ENCODE results near the gene CPNE2. TPM values are rescaled to one million over a fixed set of nuclear protein-coding genes. Genes with fewer than 3 reads are reported as not detected.
A peak's percentile ranks its signal among the peaks of the same experiment; 100 is the strongest.
"Not testable (repeated sequence)": the region's sequence is repeated elsewhere in the genome, so short reads cannot be mapped to it uniquely, and the experiment has no call there.

CPNE2 gene
- polyA plus RNA-seq, 1 donor from 2014 or later = 2.0 TPM

- no peak overlapping the region for H3K4me3 Mint-ChIP-seq
- H3K36me3 Mint-ChIP-seq = peaks cover 10% of the 10 kb centered on the region
- H3K4me1 Mint-ChIP-seq = peaks cover 0 to 3% (median 1%) of the 10 kb centered on the region in 3 donors
- H3K27me3 Mint-ChIP-seq = no peaks in the 10 kb centered on the region
- H3K9me3 Mint-ChIP-seq = no peaks in the 10 kb centered on the region
- no peak overlapping the region for H3K27ac Mint-ChIP-seq
Observed at GRCh38 chr16:57061084-57061905, 31.1 kb upstream of the CPNE2 start.

GRCh38 chr16:57062329-57062728 lies 30.1 kb upstream of the CPNE2 start:
- Mint-ChIP-seq H3K4me1 (peaks cover 0 to 4% (median 3%) of the 10 kb centered on the region in 3 donors), H3K36me3 (peaks cover 10% of the 10 kb centered on the region), H3K27ac (peak overlapping the region in 1 of 3 donors; percentile 25), H3K27me3 (no peaks in the 10 kb centered on the region), H3K9me3 (no peaks in the 10 kb centered on the region), H3K4me3 (no peak overlapping the region)

- not testable (repeated sequence) for H3K9me3 Mint-ChIP-seq, H3K27ac Mint-ChIP-seq, H3K27me3 Mint-ChIP-seq, H3K4me1 Mint-ChIP-seq, H3K36me3 Mint-ChIP-seq
- peak overlapping the region in 1 of 4 donors; percentile 27 for H3K4me3 Mint-ChIP-seq
Observed at GRCh38 chr16:57063189-57063588, 29.2 kb upstream of the CPNE2 start.

- H3K27ac Mint-ChIP-seq = no peak overlapping the region
- H3K36me3 Mint-ChIP-seq = peaks cover 9% of the 10 kb centered on the region
- H3K4me3 Mint-ChIP-seq = peak overlapping the region in 1 of 4 donors; percentile 57
- no peaks in the 10 kb centered on the region for H3K27me3 Mint-ChIP-seq
- H3K9me3 Mint-ChIP-seq = no peaks in the 10 kb centered on the region
- H3K4me1 Mint-ChIP-seq = peaks cover 0 to 4% (median 3%) of the 10 kb centered on the region in 3 donors
Observed at GRCh38 chr16:57064995-57065394, 27.4 kb upstream of the CPNE2 start.

- peaks cover 9% of the 10 kb centered on the region for H3K36me3 Mint-ChIP-seq
- H3K4me3 Mint-ChIP-seq = no peak overlapping the region
Observed at GRCh38 chr16:57066625-57067024, 25.8 kb upstream of the CPNE2 start.

GRCh38 chr16:57067347-57067746 lies 25.0 kb upstream of the CPNE2 start:
- H3K27ac Mint-ChIP-seq = peak overlapping the region in 1 of 3 donors; percentile 73
- peaks cover 4% of the 10 kb centered on the region for H3K36me3 Mint-ChIP-seq
- no peaks in the 10 kb centered on the region for H3K9me3 Mint-ChIP-seq
- no peak overlapping the region for H3K4me3 Mint-ChIP-seq
- H3K4me1 Mint-ChIP-seq = peaks cover 0 to 6% (median 2%) of the 10 kb centered on the region in 3 donors
- H3K27me3 Mint-ChIP-seq = no peaks in the 10 kb centered on the region

More at GRCh38 chr16:57066625-57067024, 25.8 kb upstream of the CPNE2 start:
- peaks cover 0 to 4% (median 2%) of the 10 kb centered on the region in 3 donors for H3K4me1 Mint-ChIP-seq
- no peaks in the 10 kb centered on the region for H3K27me3 Mint-ChIP-seq
- H3K9me3 Mint-ChIP-seq = no peaks in the 10 kb centered on the region
- H3K27ac Mint-ChIP-seq = peak overlapping the region in 1 of 3 donors; percentile 60

- H3K36me3 Mint-ChIP-seq = no peaks in the 10 kb centered on the region
- H3K4me1 Mint-ChIP-seq = peaks cover 0 to 4% (median 2%) of the 10 kb centered on the region in 3 donors
- H3K27ac Mint-ChIP-seq = peak overlapping the region in 2 of 3 donors; percentile 1 to 63
- no peaks in the 10 kb centered on the region for H3K9me3 Mint-ChIP-seq
- no peaks in the 10 kb centered on the region for H3K27me3 Mint-ChIP-seq
- H3K4me3 Mint-ChIP-seq = no peak overlapping the region
Observed at GRCh38 chr16:57069053-57069452, 23.3 kb upstream of the CPNE2 start.

- H3K4me3 Mint-ChIP-seq = peak overlapping the region in 1 of 4 donors; percentile 51
- H3K9me3 Mint-ChIP-seq = no peaks in the 10 kb centered on the region
- no peaks in the 10 kb centered on the region for H3K27me3 Mint-ChIP-seq
- H3K36me3 Mint-ChIP-seq = no peaks in the 10 kb centered on the region
- H3K27ac Mint-ChIP-seq = peak overlapping the region in 2 of 3 donors; percentile 23 to 42
- peaks cover 0 to 4% (median 2%) of the 10 kb centered on the region in 3 donors for H3K4me1 Mint-ChIP-seq
Observed at GRCh38 chr16:57069635-57070370, 22.6 kb upstream of the CPNE2 start.

- Mint-ChIP-seq H3K9me3 (no peaks in the 10 kb centered on the region), H3K27ac (peak overlapping the region in 1 of 3 donors; percentile 42), H3K27me3 (no peaks in the 10 kb centered on the region), H3K4me1 (peaks cover 0 to 4% (median 2%) of the 10 kb centered on the region in 3 donors), H3K4me3 (no peak overlapping the region), H3K36me3 (no peaks in the 10 kb centered on the region)
Observed at GRCh38 chr16:57070424-57070823, 22.0 kb upstream of the CPNE2 start.

GRCh38 chr16:57071081-57071732 lies 21.2 kb upstream of the CPNE2 start:
- not testable (repeated sequence) for H3K4me1 Mint-ChIP-seq, H3K9me3 Mint-ChIP-seq, H3K36me3 Mint-ChIP-seq, H3K4me3 Mint-ChIP-seq, H3K27me3 Mint-ChIP-seq
- H3K27ac Mint-ChIP-seq = peak overlapping the region in 1 of 3 donors; percentile 74

- Mint-ChIP-seq H3K4me3 (no peak overlapping the region), H3K27ac (peak overlapping the region; percentile 28 to 74 (median 56)), H3K36me3 (no peaks in the 10 kb centered on the region), H3K9me3 (no peaks in the 10 kb centered on the region), H3K27me3 (no peaks in the 10 kb centered on the region), H3K4me1 (peaks cover 0 to 3% (median 0%) of the 10 kb centered on the region in 3 donors)
Observed at GRCh38 chr16:57071831-57072582, 20.4 kb upstream of the CPNE2 start.

GRCh38 chr16:57072616-57073275 lies 19.6 kb upstream of the CPNE2 start:
- H3K27me3 Mint-ChIP-seq = no peaks in the 10 kb centered on the region
- H3K9me3 Mint-ChIP-seq = no peaks in the 10 kb centered on the region
- H3K4me1 Mint-ChIP-seq = peaks cover 0 to 3% (median 0%) of the 10 kb centered on the region in 3 donors
- peak overlapping the region in 2 of 3 donors; percentile 28 to 56 for H3K27ac Mint-ChIP-seq
- H3K4me3 Mint-ChIP-seq = no peak overlapping the region
- no peaks in the 10 kb centered on the region for H3K36me3 Mint-ChIP-seq

- no peaks in the 10 kb centered on the region for H3K9me3 Mint-ChIP-seq
- H3K4me1 Mint-ChIP-seq = peaks cover 0 to 3% (median 0%) of the 10 kb centered on the region in 3 donors
- H3K4me3 Mint-ChIP-seq = no peak overlapping the region
- H3K27me3 Mint-ChIP-seq = no peaks in the 10 kb centered on the region
- peak overlapping the region in 1 of 3 donors; percentile 16 for H3K27ac Mint-ChIP-seq
- H3K36me3 Mint-ChIP-seq = peaks cover 2% of the 10 kb centered on the region
Observed at GRCh38 chr16:57077714-57078113, 14.7 kb upstream of the CPNE2 start.

- H3K4me3 Mint-ChIP-seq = no peak overlapping the region
- peaks cover 4 to 7% (median 6%) of the 10 kb centered on the region in 3 donors for H3K4me1 Mint-ChIP-seq
- H3K27ac Mint-ChIP-seq = no peak overlapping the region
- H3K36me3 Mint-ChIP-seq = peaks cover 2% of the 10 kb centered on the region
- no peaks in the 10 kb centered on the region for H3K27me3 Mint-ChIP-seq
- H3K9me3 Mint-ChIP-seq = no peaks in the 10 kb centered on the region
Observed at GRCh38 chr16:57081744-57082143, 10.6 kb upstream of the CPNE2 start.
